HAP-1 (cell line): Measurements from ENCODE around the gene HOXA3.
A peak's percentile ranks its signal among the peaks of the same experiment; 100 is the strongest.

Experiments used
- DNase-seq, 2 experiments: peaks; one replicate each; pipeline ENCODE4 v3.0.0-alpha.2; 2016 to 2020; ENCODE audit warnings: low spot score in 2 of 2
- H3K27me3 ChIP-seq: fragments of 250-450 bp; sonication (Bioruptor Pico); 2 replicates; pipeline ENCODE4 v1.5.1; 2020; ENCODE audit warnings: low read depth, mild to moderate bottlenecking, moderate library complexity
- H3K36me3 ChIP-seq: fragments of 250-450 bp; sonication (Bioruptor Pico); replicated peaks from 2 replicates; pipeline ENCODE4 v1.5.1; 2020; ENCODE audit warnings: mild to moderate bottlenecking
- H3K4me1 ChIP-seq: fragments of 250-450 bp; sonication (Bioruptor Pico); 2 replicates; pipeline ENCODE4 v1.5.1; 2020; ENCODE audit warnings: mild to moderate bottlenecking
- H3K4me3 ChIP-seq: fragments of 250-450 bp; sonication (Bioruptor Pico); 2 replicates; pipeline ENCODE4 v1.5.1; 2020; ENCODE audit warnings: mild to moderate bottlenecking, moderate library complexity
- H3K9me3 ChIP-seq: fragments of 250-450 bp; sonication (Bioruptor Pico); 2 replicates; pipeline ENCODE4 v1.5.1; 2020; ENCODE audit warnings: mild to moderate bottlenecking, moderate library complexity
- in situ Hi-C: fragments of 300-500 bp; cut with MboI; formaldehyde crosslinking; loops from 3 replicates; pipeline ENCODE4 v1.14.3; 2020; ENCODE audit warnings: low sequenced_read_pairs, inconsistent platforms, mixed read lengths

Gene HOXA3

GRCh38 chr7:27095050-27095896 lies 57.1 kb downstream of the HOXA3 start:
- Histone ChIP-seq H3K36me3 (peaks cover 5% of the 10 kb centered on the region; the same call in 1 of the 2 replicates), H3K4me3 (peak overlapping the region; percentile 64), H3K9me3 (no peaks in the 10 kb centered on the region), H3K4me1 (peaks cover 31% of the 10 kb centered on the region), H3K27me3 (no peaks in the 10 kb centered on the region)
- DNase-seq, result no peak
- in situ Hi-C loops, result no loop called here

- H3K4me3 ChIP-seq, result peak overlapping the region; percentile 64; the same call in 1 of the 2 replicates
- peaks cover 23% of the 10 kb centered on the region for H3K4me1 ChIP-seq
- H3K9me3 ChIP-seq, result no peaks in the 10 kb centered on the region
- no peak for DNase-seq
- in situ Hi-C loops, result no loop called here
- H3K36me3 ChIP-seq, result peaks cover 3% of the 10 kb centered on the region; the same call in 1 of the 2 replicates
- no peaks in the 10 kb centered on the region for H3K27me3 ChIP-seq
Measured at GRCh38 chr7:27094304-27095049, 57.9 kb downstream of the HOXA3 start.

- H3K27me3 ChIP-seq, result no peaks in the 10 kb centered on the region
- peaks cover 21% of the 10 kb centered on the region for H3K4me1 ChIP-seq
- DNase-seq, result no peak
- in situ Hi-C loops, result no loop called here
- no peaks in the 10 kb centered on the region for H3K36me3 ChIP-seq
- H3K9me3 ChIP-seq, result no peaks in the 10 kb centered on the region
- H3K4me3 ChIP-seq, result no peak overlapping the region
Measured at GRCh38 chr7:27093184-27093895, 59.0 kb downstream of the HOXA3 start.

GRCh38 chr7:27092819-27093110 lies 59.6 kb downstream of the HOXA3 start:
- in situ Hi-C loops, result no loop called here
- Histone ChIP-seq H3K4me3 (no peak overlapping the region), H3K9me3 (no peaks in the 10 kb centered on the region), H3K36me3 (no peaks in the 10 kb centered on the region), H3K4me1 (peaks cover 21% of the 10 kb centered on the region), H3K27me3 (no peaks in the 10 kb centered on the region)
- no peak for DNase-seq

GRCh38 chr7:27091941-27092818 lies 60.2 kb downstream of the HOXA3 start:
- DNase-seq, result peak; percentile 49 to 58
- H3K27me3 ChIP-seq, result no peaks in the 10 kb centered on the region
- no peaks in the 10 kb centered on the region for H3K36me3 ChIP-seq
- H3K4me3 ChIP-seq, result no peak overlapping the region
- in situ Hi-C loops, result no loop called here
- H3K4me1 ChIP-seq, result peaks cover 18% of the 10 kb centered on the region
- no peaks in the 10 kb centered on the region for H3K9me3 ChIP-seq

GRCh38 chr7:27091105-27091504 lies 61.3 kb downstream of the HOXA3 start:
- DNase-seq, result peak in 1 of 2 experiments; percentile 28
- in situ Hi-C loops, result no loop called here
- Histone ChIP-seq H3K4me1 (peaks cover 17% of the 10 kb centered on the region), H3K36me3 (no peaks in the 10 kb centered on the region), H3K27me3 (no peaks in the 10 kb centered on the region), H3K9me3 (no peaks in the 10 kb centered on the region), H3K4me3 (no peak overlapping the region)

GRCh38 chr7:27088002-27088922 lies 64.1 kb downstream of the HOXA3 start:
- no peaks in the 10 kb centered on the region for H3K27me3 ChIP-seq
- in situ Hi-C loops, result no loop called here
- H3K9me3 ChIP-seq, result no peaks in the 10 kb centered on the region
- H3K36me3 ChIP-seq, result no peaks in the 10 kb centered on the region
- no peak for DNase-seq
- H3K4me3 ChIP-seq, result no peak overlapping the region
- peaks cover 15% of the 10 kb centered on the region for H3K4me1 ChIP-seq

GRCh38 chr7:27083646-27084045 lies 68.7 kb downstream of the HOXA3 start:
- no peaks in the 10 kb centered on the region for H3K9me3 ChIP-seq
- no peaks in the 10 kb centered on the region for H3K36me3 ChIP-seq
- H3K4me3 ChIP-seq, result no peak overlapping the region
- H3K27me3 ChIP-seq, result no peaks in the 10 kb centered on the region
- DNase-seq, result no peak
- H3K4me1 ChIP-seq, result no peaks in the 10 kb centered on the region; the same call in 1 of the 2 replicates
- in situ Hi-C loops, result no loop called here

GRCh38 chr7:27082171-27082570 lies 70.2 kb downstream of the HOXA3 start:
- no peaks in the 10 kb centered on the region for H3K27me3 ChIP-seq
- in situ Hi-C loops, result no loop called here
- DNase-seq, result no peak
- no peak overlapping the region for H3K4me3 ChIP-seq
- no peaks in the 10 kb centered on the region for H3K9me3 ChIP-seq
- H3K4me1 ChIP-seq, result no peaks in the 10 kb centered on the region; the same call in 1 of the 2 replicates
- no peaks in the 10 kb centered on the region for H3K36me3 ChIP-seq

- in situ Hi-C loops, result no loop called here
- Histone ChIP-seq H3K9me3 (no peaks in the 10 kb centered on the region), H3K27me3 (no peaks in the 10 kb centered on the region), H3K4me3 (no peak overlapping the region), H3K36me3 (no peaks in the 10 kb centered on the region), H3K4me1 (no peaks in the 10 kb centered on the region; the same call in 1 of the 2 replicates)
- no peak for DNase-seq
Measured at GRCh38 chr7:27080844-27081436, 71.4 kb downstream of the HOXA3 start.

GRCh38 chr7:27079234-27079975 lies 73.0 kb downstream of the HOXA3 start:
- Histone ChIP-seq H3K27me3 (no peaks in the 10 kb centered on the region), H3K9me3 (no peaks in the 10 kb centered on the region), H3K36me3 (no peaks in the 10 kb centered on the region), H3K4me3 (no peak overlapping the region), H3K4me1 (no peaks in the 10 kb centered on the region; the same call in 1 of the 2 replicates)
- DNase-seq, result no peak
- in situ Hi-C loops, result no loop called here
